CD4-positive, alpha-beta T cell (primary cell): Measurements from ENCODE around the gene ABHD17A. TPM values are rescaled to one million over a fixed set of nuclear protein-coding genes. Genes with fewer than 3 reads are reported as not detected.

Experiments
- ATAC-seq: fragments of 200-7000 bp; cut with Tn5 transposase; one replicate; pipeline ENCODE4 v1.10.0; 2022; ENCODE audit warnings: mild to moderate bottlenecking; ENCODE audit not compliant: poor library complexity
- CTCF ChIA-PET: fragments of 350-600 bp; sonication (Branson Sonifier 250); formaldehyde crosslinking; loops from one replicate; lab custom pipeline; 2021; ENCODE audit warnings: antibody characterized with exemption, inconsistent platforms; lab: Charles Lee
- POLR2A ChIA-PET: fragments of 350-600 bp; sonication (Branson Sonifier 250); formaldehyde crosslinking; loops from one replicate; lab custom pipeline; 2021; ENCODE audit warnings: antibody characterized with exemption, inconsistent platforms; lab: Charles Lee
- DNase-seq, 14 experiments: peaks; one replicate each; pipeline ENCODE4 v3.0.0-alpha.2; 2013 to 2020; ENCODE audit warnings: mixed read lengths in 2 of 14
- H3K27ac ChIP-seq, 2 donors: one replicate each; pipeline versions ENCODE4 v1.5.1 to v1.7.0; 2013; ENCODE audit warnings: low read length in 2 of 2, low read depth in 1 of 2, mild to moderate bottlenecking in 1 of 2
- H3K27me3 ChIP-seq, 2 experiments: 1 replicate in 1 of 2; 2 replicates in 1 of 2; pipeline versions ENCODE4 v1.6.1 to v1.7.0; 2013; ENCODE audit warnings: low read length in 2 of 2, control low read depth in 1 of 2, mild to moderate bottlenecking in 1 of 2, moderate library complexity in 1 of 2; ENCODE audit not compliant: insufficient read depth in 2 of 2, control insufficient read depth in 1 of 2
- H3K36me3 ChIP-seq: one replicate; pipeline ENCODE4 v1.6.1; 2013; ENCODE audit warnings: low read length, control low read depth; ENCODE audit not compliant: insufficient read depth
- H3K4me1 ChIP-seq: one replicate; pipeline ENCODE4 v1.6.1; 2013; ENCODE audit warnings: low read length, control low read depth; ENCODE audit not compliant: insufficient read depth
- H3K4me3 ChIP-seq: one replicate; pipeline ENCODE4 v1.5.1; 2013; ENCODE audit warnings: mild to moderate bottlenecking, low read length, moderate library complexity
- H3K9me3 ChIP-seq, 2 experiments: 1 replicate in 1 of 2; 2 replicates in 1 of 2; pipeline versions ENCODE4 v1.6.1 to v1.7.0; 2013; ENCODE audit warnings: low read length in 2 of 2, mild to moderate bottlenecking in 2 of 2, control low read depth in 1 of 2, moderate library complexity in 1 of 2; ENCODE audit not compliant: control insufficient read depth in 1 of 2, insufficient read depth in 1 of 2
- H3K27ac Mint-ChIP-seq: one replicate; pipeline ENCODE4 v1.8.0; 2020; ENCODE audit warnings: mixed read lengths
- H3K27me3 Mint-ChIP-seq: one replicate; pipeline ENCODE4 v1.8.0; 2021; ENCODE audit warnings: mixed read lengths
- H3K36me3 Mint-ChIP-seq: one replicate; pipeline ENCODE4 v1.8.0; 2021; ENCODE audit warnings: low read depth, mixed read lengths
- H3K4me1 Mint-ChIP-seq: one replicate; pipeline ENCODE4 v1.8.0; 2021; ENCODE audit warnings: low read depth, mixed read lengths
- H3K4me3 Mint-ChIP-seq: one replicate; pipeline ENCODE4 v1.8.0; 2020; ENCODE audit warnings: mild to moderate bottlenecking, mixed read lengths
- H3K9me3 Mint-ChIP-seq: one replicate; pipeline ENCODE4 v1.8.0; 2020; ENCODE audit warnings: mixed read lengths
- intact Hi-C, 2 experiments: fragments of 100-400 bp; cut with DNase I in 1 of 2; cut with micrococcal nuclease in 1 of 2; formaldehyde crosslinking; loops; one replicate each; pipeline versions ENCODE4 v1.15.1 to v1.9.0; 2023 to 2025; cut with DNase I, micrococcal nuclease
- total RNA-seq, 174 experiments: library from RNA in 2 of 174; stranded (reverse) in 2 of 174; gene quantifications; one replicate each; pipeline ENCODE4 v1.2.3 and lab custom pipeline; 2021 to 2026
- TF ChIP-seq, protein P1 (sequence below): fragments of 200-600 bp; IDR thresholded peaks from one replicate; pipeline ENCODE4 v1.8.0; 2022; ENCODE audit warnings: antibody characterized with exemption, mild to moderate bottlenecking

The ABHD17A gene
- total RNA-seq, 2 experiments from 2014 or later = 156 to 172 TPM

DNA sequence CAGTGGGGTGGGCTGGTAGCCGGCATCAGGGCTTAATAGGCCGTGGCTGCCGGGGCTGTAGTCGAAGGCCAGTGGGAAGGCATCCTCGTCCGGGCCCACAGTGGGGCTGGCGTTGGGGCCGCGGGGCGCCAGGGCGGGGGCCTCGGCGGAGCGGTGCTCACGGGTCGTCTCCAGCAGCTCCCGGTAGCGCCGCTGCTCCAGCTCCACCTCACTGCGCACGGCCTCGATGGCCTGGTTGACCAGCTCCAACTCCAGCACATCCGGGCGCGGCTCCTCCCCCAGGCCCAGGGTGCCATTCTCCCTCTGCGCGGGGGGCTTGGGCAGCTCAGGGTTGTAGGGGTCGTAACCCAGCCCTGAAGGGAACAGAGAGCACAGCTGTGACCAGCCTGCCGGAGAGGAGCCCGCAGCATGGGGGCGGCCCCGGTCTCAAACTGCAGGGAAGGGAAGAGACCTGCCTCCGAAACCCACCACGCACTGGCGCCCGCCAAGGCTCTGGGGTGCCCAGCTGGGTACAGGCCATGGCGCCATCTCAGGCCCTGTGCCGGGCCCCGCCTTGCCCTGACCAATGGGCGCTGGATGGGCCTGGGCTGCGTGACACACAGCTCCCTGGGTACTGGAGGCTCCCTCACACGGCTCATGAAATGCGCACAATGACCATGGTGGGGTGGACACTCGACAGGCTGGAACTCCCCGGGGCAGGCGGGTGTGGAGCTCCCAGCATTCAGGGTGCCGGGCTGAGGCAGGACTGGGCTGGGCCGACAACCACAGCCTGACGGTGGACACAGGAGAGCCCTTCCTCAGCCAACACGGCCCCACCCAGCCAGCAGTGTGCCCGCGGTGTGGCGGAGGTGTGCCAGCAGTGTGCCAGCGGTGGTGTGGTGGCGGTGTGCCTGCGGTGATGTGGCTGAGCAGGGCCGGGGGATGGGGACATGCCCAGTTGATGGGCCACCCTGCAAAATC, 56.7 kb downstream of the ABHD17A start:
- Mint-ChIP-seq H3K4me1 (peaks cover 4% of the 10 kb centered on the region), H3K4me3 (no peak overlapping the region), H3K9me3 (no peaks in the 10 kb centered on the region), H3K36me3 (peaks cover 26% of the 10 kb centered on the region), H3K27me3 (no peaks in the 10 kb centered on the region), H3K27ac (no peak overlapping the region)
- Histone ChIP-seq H3K4me3 (no peak overlapping the region), H3K27me3 (no peaks in the 10 kb centered on the region), H3K4me1 (peaks cover 10% of the 10 kb centered on the region), H3K27ac (no peak overlapping the region), H3K9me3 (no peaks in the 10 kb centered on the region), H3K36me3 (peaks cover 61% of the 10 kb centered on the region)
- ChIA-PET POLR2A (interaction anchor here (1.9 kb wide), 1 partner anchor 28 kb away, joined by 5 read pairs; no protein-coding TSS in a partner anchor), CTCF (interaction anchor here (1.1 kb wide), 1 partner anchor 9 kb away, joined by 4 read pairs; no protein-coding TSS in a partner anchor)
- intact Hi-C loops = loop anchor here in 1 of 2 experiments (5.0 to 10.0 kb wide), 2 partner anchors 156 to 284 kb away; no protein-coding TSS in a partner anchor
- TF ChIP-seq, protein P1, sequence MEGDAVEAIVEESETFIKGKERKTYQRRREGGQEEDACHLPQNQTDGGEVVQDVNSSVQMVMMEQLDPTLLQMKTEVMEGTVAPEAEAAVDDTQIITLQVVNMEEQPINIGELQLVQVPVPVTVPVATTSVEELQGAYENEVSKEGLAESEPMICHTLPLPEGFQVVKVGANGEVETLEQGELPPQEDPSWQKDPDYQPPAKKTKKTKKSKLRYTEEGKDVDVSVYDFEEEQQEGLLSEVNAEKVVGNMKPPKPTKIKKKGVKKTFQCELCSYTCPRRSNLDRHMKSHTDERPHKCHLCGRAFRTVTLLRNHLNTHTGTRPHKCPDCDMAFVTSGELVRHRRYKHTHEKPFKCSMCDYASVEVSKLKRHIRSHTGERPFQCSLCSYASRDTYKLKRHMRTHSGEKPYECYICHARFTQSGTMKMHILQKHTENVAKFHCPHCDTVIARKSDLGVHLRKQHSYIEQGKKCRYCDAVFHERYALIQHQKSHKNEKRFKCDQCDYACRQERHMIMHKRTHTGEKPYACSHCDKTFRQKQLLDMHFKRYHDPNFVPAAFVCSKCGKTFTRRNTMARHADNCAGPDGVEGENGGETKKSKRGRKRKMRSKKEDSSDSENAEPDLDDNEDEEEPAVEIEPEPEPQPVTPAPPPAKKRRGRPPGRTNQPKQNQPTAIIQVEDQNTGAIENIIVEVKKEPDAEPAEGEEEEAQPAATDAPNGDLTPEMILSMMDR = no peak
- DNase-seq = no peak
- no peak for ATAC-seq

DNA sequence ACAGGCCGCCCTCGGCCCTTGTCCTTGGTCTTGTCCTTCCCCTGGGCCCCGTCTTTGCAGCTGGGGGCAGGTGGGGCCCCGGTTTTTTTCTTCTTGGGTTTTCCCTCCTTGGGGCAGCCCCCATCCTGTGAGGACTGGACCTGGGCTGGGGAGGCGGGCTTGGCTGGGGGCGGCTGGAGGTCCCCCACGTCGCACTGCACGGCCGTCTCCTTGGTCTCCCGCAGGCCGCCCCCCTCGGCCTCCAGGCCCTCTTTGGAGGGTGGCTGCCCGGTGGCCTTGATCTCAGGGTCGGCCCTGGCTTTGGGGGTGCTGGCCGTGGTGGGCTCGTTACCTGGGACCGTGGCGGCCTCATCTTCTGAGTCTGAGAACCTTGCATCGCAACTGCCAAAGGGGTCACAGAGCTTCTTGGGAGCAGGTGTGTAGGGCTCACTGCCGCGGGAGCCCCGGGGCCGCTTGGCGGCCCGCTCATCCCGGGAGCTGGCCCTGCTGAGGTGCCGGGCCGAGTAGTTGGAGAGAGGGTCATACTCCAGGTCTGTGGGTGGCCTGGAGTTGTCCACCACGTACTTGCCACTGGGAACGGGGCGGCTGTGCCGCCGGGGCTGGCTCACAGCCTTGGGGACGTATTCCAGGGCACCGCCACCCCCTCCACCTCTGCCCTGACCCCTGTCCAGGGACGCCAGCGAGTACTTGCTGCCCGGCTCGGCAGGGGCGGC, 57.6 kb downstream of the ABHD17A start:
- POLR2A ChIA-PET = interaction anchor here (0.5 to 1.9 kb wide), 2 partner anchors 29 to 991 kb away, joined by 3 to 5 read pairs; no protein-coding TSS in a partner anchor
- intact Hi-C loops = loop anchor here in 1 of 2 experiments (5.0 to 10.0 kb wide), 2 partner anchors 155 to 283 kb away; no protein-coding TSS in a partner anchor
- TF ChIP-seq, protein P1 = no peak

More for the DNA sequence above, 57.6 kb downstream of the ABHD17A start:
- no peak overlapping the region for H3K27ac Mint-ChIP-seq
- ATAC-seq (no peak), DNase-seq (no peak)
- H3K36me3 Mint-ChIP-seq = peaks cover 31% of the 10 kb centered on the region
- H3K27me3 ChIP-seq = no peaks in the 10 kb centered on the region
- peaks cover 4% of the 10 kb centered on the region for H3K4me1 Mint-ChIP-seq
- H3K4me1 ChIP-seq = peaks cover 10% of the 10 kb centered on the region
- H3K27ac ChIP-seq = no peak overlapping the region
- H3K36me3 ChIP-seq = peaks cover 66% of the 10 kb centered on the region
- H3K4me3 Mint-ChIP-seq = no peak overlapping the region
- H3K9me3 Mint-ChIP-seq = no peaks in the 10 kb centered on the region
- no peaks in the 10 kb centered on the region for H3K27me3 Mint-ChIP-seq
- H3K9me3 ChIP-seq = no peaks in the 10 kb centered on the region
- CTCF ChIA-PET = no interaction called here
- H3K4me3 ChIP-seq = no peak overlapping the region

Other genes starting within 250 kb of the ABHD17A start
- gene TCF3, start 232.9 kb downstream of the ABHD17A start, total RNA-seq = 10 to 100 TPM; 51.2 to 52.2 TPM
- gene ONECUT3, start 132.0 kb downstream of the ABHD17A start, total RNA-seq = not detected
- gene ATP8B3, start 73.2 kb downstream of the ABHD17A start, total RNA-seq = 1 to 10 TPM; 2.5 to 3.2 TPM
- 100 to 1,000 TPM; 106 to 114 TPM for gene REXO1, start 37.0 kb downstream of the ABHD17A start, total RNA-seq
- 10 to 100 TPM; 83.8 to 89.2 TPM for gene KLF16, start 21.9 kb downstream of the ABHD17A start, total RNA-seq
- gene ADAT3, start 19.9 kb upstream of the ABHD17A start, total RNA-seq = 1 to 10 TPM; 7.9 to 8.2 TPM
- gene SCAMP4, start 19.9 kb upstream of the ABHD17A start, total RNA-seq = 10 to 100 TPM; 12.7 to 15.4 TPM
- gene CSNK1G2, start 55.7 kb upstream of the ABHD17A start, total RNA-seq = 100 to 1,000 TPM; 122 to 127 TPM
- gene BTBD2, start 130.2 kb upstream of the ABHD17A start, total RNA-seq = 10 to 100 TPM; 44.4 to 44.9 TPM
- 100 to 1,000 TPM; 325 to 347 TPM for gene MKNK2, start 165.7 kb upstream of the ABHD17A start, total RNA-seq
- 10 to 100 TPM; 96.4 to 97.3 TPM for gene MOB3A, start 210.8 kb upstream of the ABHD17A start, total RNA-seq
- gene IZUMO4, start 211.4 kb upstream of the ABHD17A start, total RNA-seq = 10 to 100 TPM; 17.4 to 17.9 TPM